Measurements from ENCODE around the gene DMAC2L. TPM values are rescaled to one million over a fixed set of nuclear protein-coding genes. Genes with fewer than 3 reads are reported as not detected.
"Not testable (repeated sequence)": the region's sequence is repeated elsewhere in the genome, so short reads cannot be mapped to it uniquely, and the experiment has no call there.

Gene DMAC2L
- total RNA-seq, 1 donor from 2014 or later: 13.9 TPM

DNA sequence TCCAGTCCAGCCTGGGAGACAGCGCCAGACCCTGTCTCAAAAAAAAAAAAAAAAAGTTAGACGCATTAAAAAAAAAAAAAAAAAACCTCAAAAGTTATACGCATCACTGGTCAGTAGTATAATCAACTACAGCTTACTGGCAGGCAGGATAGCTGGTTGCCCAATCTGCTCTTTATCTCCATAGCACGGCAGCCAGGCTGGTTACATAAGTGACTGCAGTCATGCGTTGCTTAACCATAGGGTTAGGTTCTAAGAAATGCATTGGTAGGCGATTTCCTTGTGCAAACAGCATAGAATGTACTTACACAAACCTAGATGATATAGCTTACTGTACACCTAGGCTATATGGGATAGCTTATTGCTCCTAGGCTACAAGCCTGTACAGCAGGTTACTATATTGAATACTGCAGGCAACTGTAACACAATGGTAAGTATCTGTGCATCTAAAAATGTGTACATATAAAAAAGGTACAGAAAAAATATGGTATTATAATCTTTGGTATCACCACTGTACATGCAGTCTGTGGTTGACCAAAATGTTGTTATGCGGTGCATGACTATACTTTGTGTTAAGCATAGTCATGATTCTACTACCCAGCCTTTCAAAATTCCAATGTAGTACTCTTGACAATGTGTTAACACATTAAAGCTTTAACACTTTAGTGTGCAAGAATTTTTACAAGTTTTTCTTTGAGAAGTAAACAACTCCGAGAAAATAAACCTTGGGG lies 8.2 kb upstream of the DMAC2L start:
- no peak for DNase-seq (ENCODE audit: extremely low spot score, unreplicated experiment)
- Mint-ChIP-seq H3K9me3 (no peaks in the 10 kb centered on the region), H3K36me3 (peaks cover 24% of the 10 kb centered on the region), H3K4me1 (ENCODE audit: unreplicated experiment) (no peaks in the 10 kb centered on the region), H3K27me3 (no peaks in the 10 kb centered on the region), H3K27ac (no peak overlapping the region), H3K4me3 (no peak overlapping the region)
- TF ChIP-seq, protein P1, sequence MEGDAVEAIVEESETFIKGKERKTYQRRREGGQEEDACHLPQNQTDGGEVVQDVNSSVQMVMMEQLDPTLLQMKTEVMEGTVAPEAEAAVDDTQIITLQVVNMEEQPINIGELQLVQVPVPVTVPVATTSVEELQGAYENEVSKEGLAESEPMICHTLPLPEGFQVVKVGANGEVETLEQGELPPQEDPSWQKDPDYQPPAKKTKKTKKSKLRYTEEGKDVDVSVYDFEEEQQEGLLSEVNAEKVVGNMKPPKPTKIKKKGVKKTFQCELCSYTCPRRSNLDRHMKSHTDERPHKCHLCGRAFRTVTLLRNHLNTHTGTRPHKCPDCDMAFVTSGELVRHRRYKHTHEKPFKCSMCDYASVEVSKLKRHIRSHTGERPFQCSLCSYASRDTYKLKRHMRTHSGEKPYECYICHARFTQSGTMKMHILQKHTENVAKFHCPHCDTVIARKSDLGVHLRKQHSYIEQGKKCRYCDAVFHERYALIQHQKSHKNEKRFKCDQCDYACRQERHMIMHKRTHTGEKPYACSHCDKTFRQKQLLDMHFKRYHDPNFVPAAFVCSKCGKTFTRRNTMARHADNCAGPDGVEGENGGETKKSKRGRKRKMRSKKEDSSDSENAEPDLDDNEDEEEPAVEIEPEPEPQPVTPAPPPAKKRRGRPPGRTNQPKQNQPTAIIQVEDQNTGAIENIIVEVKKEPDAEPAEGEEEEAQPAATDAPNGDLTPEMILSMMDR (conservative IDR thresholded peaks at IDR 0.05): no peak

DNA sequence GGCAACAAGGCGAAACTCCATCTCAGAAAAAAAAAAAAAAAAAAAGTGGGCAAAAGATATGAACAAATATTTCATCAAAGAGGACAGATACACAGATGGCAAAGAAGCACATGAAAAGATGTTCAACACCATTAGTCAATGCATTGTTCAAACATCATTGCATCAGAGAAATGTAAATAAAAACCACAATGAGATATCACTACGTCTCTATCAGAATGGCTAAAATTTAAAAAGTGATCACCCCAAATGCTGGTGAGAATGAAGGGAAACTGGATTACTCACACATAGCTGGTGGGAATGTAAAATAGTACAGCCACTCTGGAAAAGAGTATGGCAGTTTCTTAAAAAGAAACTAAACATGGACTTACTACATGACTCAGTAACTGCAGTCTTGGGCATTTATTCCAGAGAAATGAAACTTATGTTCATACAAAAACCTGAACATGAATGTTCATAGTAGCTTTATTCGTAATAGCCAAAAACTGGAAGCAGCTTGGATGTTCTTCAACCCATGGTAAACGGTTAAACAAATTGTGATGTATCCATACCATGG lies 3.7 kb upstream of the DMAC2L start:
- Mint-ChIP-seq H3K4me3 (no peak overlapping the region), H3K36me3 (peaks cover 4% of the 10 kb centered on the region), H3K27ac (no peak overlapping the region), H3K27me3 (no peaks in the 10 kb centered on the region), H3K9me3 (no peaks in the 10 kb centered on the region), H3K4me1 (ENCODE audit: unreplicated experiment) (peaks cover 5% of the 10 kb centered on the region)
- DNase-seq (ENCODE audit: extremely low spot score, unreplicated experiment): no peak
- TF ChIP-seq, protein P1 (conservative IDR thresholded peaks at IDR 0.05): no peak

DNA sequence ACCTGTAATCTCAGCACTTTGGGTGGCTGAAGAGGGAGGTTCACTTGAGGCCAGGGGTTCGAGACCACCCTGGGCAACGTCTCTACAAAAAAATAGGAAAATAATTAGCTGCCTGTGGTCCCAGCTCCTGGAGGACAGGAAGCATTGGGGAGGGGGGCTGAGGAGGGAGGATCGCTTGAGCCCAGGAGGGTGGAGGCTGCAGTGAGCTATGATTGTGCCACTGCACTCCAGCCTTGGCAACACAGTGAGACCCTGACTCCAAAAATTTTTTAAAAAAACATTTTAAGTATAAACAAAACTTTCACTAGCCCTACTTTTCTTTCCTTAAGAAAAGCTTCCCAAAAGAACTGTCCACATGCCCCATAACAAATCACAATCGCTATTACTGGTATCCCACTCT lies 1.7 kb upstream of the DMAC2L start:
- no peak overlapping the region for H3K27ac Mint-ChIP-seq
- H3K9me3 Mint-ChIP-seq: no peaks in the 10 kb centered on the region
- TF ChIP-seq, protein P1 (conservative IDR thresholded peaks at IDR 0.05): no peak
- peaks cover 5% of the 10 kb centered on the region for H3K4me1 Mint-ChIP-seq (ENCODE audit: unreplicated experiment)
- peaks cover 7% of the 10 kb centered on the region for H3K36me3 Mint-ChIP-seq
- DNase-seq (ENCODE audit: extremely low spot score, unreplicated experiment): no peak
- no peaks in the 10 kb centered on the region for H3K27me3 Mint-ChIP-seq
- H3K4me3 Mint-ChIP-seq: peak overlapping the region; percentile 94

DNA sequence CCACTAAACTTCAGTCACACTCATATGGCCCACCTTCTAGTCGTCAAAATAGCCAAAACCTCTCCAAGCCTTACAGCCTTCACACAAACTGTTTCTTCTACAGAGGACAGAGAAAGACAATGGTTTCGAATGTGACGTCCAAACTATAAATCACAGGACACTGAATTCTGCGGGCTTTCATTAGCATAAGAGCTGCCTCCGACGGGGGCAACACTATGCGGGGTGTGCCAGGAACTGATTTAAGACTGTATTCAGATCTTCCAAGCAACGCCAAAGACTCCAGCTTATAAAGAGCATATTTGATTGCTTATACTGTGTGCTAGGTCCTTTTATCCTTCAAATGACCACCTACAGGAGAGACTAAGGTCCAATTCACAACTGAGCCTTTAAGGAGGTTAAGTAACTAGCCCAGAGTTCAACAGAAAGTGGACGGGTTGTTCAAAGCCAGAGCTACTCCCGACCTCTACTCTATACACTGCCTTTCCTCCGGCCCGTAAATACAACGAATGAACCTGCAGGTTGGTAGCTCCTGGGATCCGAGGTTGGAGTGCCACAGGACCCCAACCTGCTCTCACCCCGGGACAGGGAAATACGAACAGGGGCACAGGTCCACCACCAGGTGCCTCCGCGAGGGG lies 670 bp upstream of the DMAC2L start:
- H3K9me3 Mint-ChIP-seq: no peaks in the 10 kb centered on the region
- peaks cover 16% of the 10 kb centered on the region for H3K36me3 Mint-ChIP-seq
- H3K27me3 Mint-ChIP-seq: no peaks in the 10 kb centered on the region
- no peak for DNase-seq (ENCODE audit: extremely low spot score, unreplicated experiment)
- H3K4me3 Mint-ChIP-seq: peak overlapping the region; percentile 94
- TF ChIP-seq, protein P1 (conservative IDR thresholded peaks at IDR 0.05): peak; percentile 75
- peak overlapping the region; percentile 96 for H3K27ac Mint-ChIP-seq
- peaks cover 5% of the 10 kb centered on the region for H3K4me1 Mint-ChIP-seq (ENCODE audit: unreplicated experiment)

DNA sequence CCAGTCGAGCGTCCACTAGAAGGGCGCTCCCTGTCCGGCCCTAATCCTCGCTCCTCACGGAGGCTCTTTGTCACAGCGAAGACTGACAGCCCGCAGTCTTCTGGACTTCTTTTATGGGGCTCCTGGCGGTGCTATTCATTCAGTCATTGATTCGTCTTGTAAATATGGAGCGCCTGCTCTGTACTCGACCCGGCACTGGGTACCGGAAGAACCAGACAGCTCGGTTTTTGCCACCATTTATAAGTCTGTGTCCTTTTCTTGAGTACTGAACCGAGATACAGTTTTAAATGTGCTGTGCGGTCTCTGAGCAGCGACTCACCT lies 570 bp downstream of the DMAC2L start:
- H3K27me3 Mint-ChIP-seq: no peaks in the 10 kb centered on the region
- TF ChIP-seq, protein P1 (conservative IDR thresholded peaks at IDR 0.05): no peak

DNA sequence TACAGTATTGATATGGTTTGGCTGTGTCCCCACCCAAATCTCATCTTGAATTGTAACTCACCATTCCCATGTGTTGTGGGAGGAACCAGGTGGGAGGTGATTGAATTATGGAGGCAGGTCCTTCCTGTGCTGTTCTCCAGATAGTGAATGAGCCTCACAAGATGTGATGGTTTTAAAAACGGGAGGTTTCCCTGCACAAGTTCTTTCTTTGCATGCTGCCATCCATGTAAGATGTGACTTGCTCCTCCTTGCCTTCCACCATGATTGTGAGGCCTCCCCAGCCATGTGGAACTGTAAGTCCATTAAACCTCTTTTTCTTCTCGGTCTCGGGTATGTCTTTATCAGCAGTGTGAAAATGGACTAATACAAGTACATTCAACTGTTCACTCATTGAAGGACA lies 2.0 kb downstream of the DMAC2L start:
- Mint-ChIP-seq H3K4me1 (ENCODE audit: unreplicated experiment) (peaks cover 13% of the 10 kb centered on the region), H3K4me3 (peak overlapping the region; percentile 75), H3K36me3 (peaks cover 21% of the 10 kb centered on the region)
- H3K9me3 Mint-ChIP-seq; DNase-seq (ENCODE audit: extremely low spot score, unreplicated experiment); H3K27me3 Mint-ChIP-seq; H3K27ac Mint-ChIP-seq: not testable (repeated sequence)

More for the DNA sequence above, 570 bp downstream of the DMAC2L start:
- Mint-ChIP-seq H3K27ac (peak overlapping the region; percentile 96), H3K9me3 (no peaks in the 10 kb centered on the region), H3K36me3 (peaks cover 21% of the 10 kb centered on the region), H3K4me3 (peak overlapping the region; percentile 94), H3K4me1 (ENCODE audit: unreplicated experiment) (peaks cover 6% of the 10 kb centered on the region)
- DNase-seq (ENCODE audit: extremely low spot score, unreplicated experiment): no peak

Measured in type B pancreatic cell (in vitro differentiated cells).